GM12874 (cell line): ENCODE results near the gene SLC30A5.

Experiments used
- CTCF ChIP-seq: IDR thresholded peaks from 2 replicates; pipeline ENCODE4 v1.5.1; 2011; ENCODE audit warnings: low read depth, mild to moderate bottlenecking, control low read depth, low read length, moderate library complexity; ENCODE audit not compliant: insufficient read depth

Gene SLC30A5

GRCh38 chr5:69113851-69114250 lies 20.0 kb downstream of the SLC30A5 start:
- no peak for TF ChIP-seq CTCF

GRCh38 chr5:69115526-69115925 lies 21.7 kb downstream of the SLC30A5 start:
- TF ChIP-seq CTCF: no peak

GRCh38 chr5:69129413-69129812 lies 35.6 kb downstream of the SLC30A5 start:
- no peak for TF ChIP-seq CTCF

- TF ChIP-seq CTCF: no peak
These were observed 36.4 kb downstream of the SLC30A5 start for GRCh38 chr5:69130241-69130640.

- TF ChIP-seq CTCF: no peak
These were observed 37.5 kb downstream of the SLC30A5 start for GRCh38 chr5:69131304-69131703.

GRCh38 chr5:69134126-69134525 lies 40.3 kb downstream of the SLC30A5 start:
- no peak for TF ChIP-seq CTCF

GRCh38 chr5:69136293-69136692 lies 42.5 kb downstream of the SLC30A5 start:
- no peak for TF ChIP-seq CTCF

- no peak for TF ChIP-seq CTCF
These were observed 44.0 kb downstream of the SLC30A5 start for GRCh38 chr5:69137807-69138206.
